Esophagus (tissue), 2 donors: Measurements from ENCODE around the gene TMEM39B. TPM values are rescaled to one million over a fixed set of nuclear protein-coding genes. Genes with fewer than 3 reads are reported as not detected.
"Not testable (repeated sequence)": the region's sequence is repeated elsewhere in the genome, so short reads cannot be mapped to it uniquely, and the experiment has no call there.

Experiments used
- H3K27ac ChIP-seq, 2 donors: one replicate each; pipeline ENCODE4 v1.5.1; 2013; ENCODE audit warnings: low read depth in 2 of 2, mild to moderate bottlenecking in 2 of 2, inconsistent platforms in 1 of 2, low read length in 1 of 2, moderate library complexity in 1 of 2
- H3K27me3 ChIP-seq, 2 donors: one replicate each; pipeline ENCODE4 v1.6.1; 2013; ENCODE audit warnings: low read length in 2 of 2, control low read depth in 1 of 2, mild to moderate bottlenecking in 1 of 2; ENCODE audit not compliant: insufficient read depth in 2 of 2, control insufficient read depth in 1 of 2
- H3K36me3 ChIP-seq, 2 donors: one replicate each; pipeline ENCODE4 v1.6.1; 2013; ENCODE audit warnings: low read length in 1 of 2; ENCODE audit not compliant: control insufficient read depth in 2 of 2, insufficient read depth in 2 of 2
- H3K4me1 ChIP-seq, 2 donors: one replicate each; pipeline ENCODE4 v1.6.1; 2013; ENCODE audit warnings: low read length in 1 of 2; ENCODE audit not compliant: control insufficient read depth in 2 of 2, insufficient read depth in 2 of 2
- H3K4me3 ChIP-seq, 2 donors: one replicate each; pipeline ENCODE4 v1.5.1; 2013; ENCODE audit warnings: low read length in 2 of 2, mild to moderate bottlenecking in 2 of 2, low read depth in 1 of 2, moderate library complexity in 1 of 2
- H3K9me3 ChIP-seq, 2 donors: one replicate each; pipeline ENCODE4 v1.6.1; 2013; ENCODE audit warnings: mild to moderate bottlenecking in 2 of 2, low read depth in 1 of 2, low read length in 1 of 2, moderate library complexity in 1 of 2; ENCODE audit not compliant: control insufficient read depth in 2 of 2, insufficient read depth in 1 of 2
- WGBS, 2 donors: extraction: QIAGEN DNeasy Blood & Tissue Kit; methylation state at CpG; one replicate each; pipeline ENCODE4 v1.1.7; 2013; 5-methylcytosine and 5-hydroxymethylcytosine counted together
- polyA plus RNA-seq, 2 donors: library from polyadenylated mRNA; stranded (reverse); fragments of 200-250 nt; gene quantifications; one replicate each; pipeline ENCODE4 v1.2.3, GENCODE V29; 2013
- donor health status: healthy with polysubstance abuse.
- donor health status: Bipolar disorder and iron deficiency.

TMEM39B gene
- polyA plus RNA-seq, 2 donors = 6.8 to 9.5 TPM

- H3K4me3 ChIP-seq, H3K9me3 ChIP-seq, H3K36me3 ChIP-seq, H3K27me3 ChIP-seq, H3K4me1 ChIP-seq: not testable (repeated sequence)
- peak overlapping the region in 1 of 2 donors; percentile 3 for H3K27ac ChIP-seq
- 97% methylated on average over 2 of the region's 2 CpGs for WGBS, 2 donors
These were observed 13.6 kb downstream of the TMEM39B start for GRCh38 chr1:32086381-32086780.

DNA sequence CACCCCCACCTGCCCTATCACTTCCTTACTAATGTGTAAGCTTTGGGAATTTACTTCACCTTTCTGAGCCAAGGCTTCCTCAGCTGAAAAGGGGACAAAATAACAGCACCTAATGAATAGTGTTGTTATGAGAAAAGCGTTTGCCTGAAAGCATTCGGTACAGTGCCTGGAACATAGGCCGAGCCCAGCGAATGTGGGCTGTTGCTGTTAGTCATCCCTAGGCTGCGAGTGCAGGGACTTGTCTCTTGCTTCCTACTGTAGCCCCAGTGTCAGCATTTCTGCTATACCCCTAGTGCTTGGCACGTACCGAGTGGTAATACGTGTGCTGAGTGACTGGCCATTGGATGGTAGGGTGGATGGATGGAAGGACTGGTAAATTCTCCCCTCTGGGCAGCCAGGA, 18.4 kb downstream of the TMEM39B start:
- no peaks in the 10 kb centered on the region for H3K9me3 ChIP-seq
- WGBS, 2 donors = 95 to 96% methylated on average over 8 of the region's 8 CpGs
- peaks cover 5 to 25% of the 10 kb centered on the region in 2 donors for H3K36me3 ChIP-seq
- H3K27ac ChIP-seq = no peak overlapping the region
- H3K4me3 ChIP-seq = no peak overlapping the region
- H3K4me1 ChIP-seq = peaks cover 0 to 2% of the 10 kb centered on the region in 2 donors
- no peaks in the 10 kb centered on the region for H3K27me3 ChIP-seq

DNA sequence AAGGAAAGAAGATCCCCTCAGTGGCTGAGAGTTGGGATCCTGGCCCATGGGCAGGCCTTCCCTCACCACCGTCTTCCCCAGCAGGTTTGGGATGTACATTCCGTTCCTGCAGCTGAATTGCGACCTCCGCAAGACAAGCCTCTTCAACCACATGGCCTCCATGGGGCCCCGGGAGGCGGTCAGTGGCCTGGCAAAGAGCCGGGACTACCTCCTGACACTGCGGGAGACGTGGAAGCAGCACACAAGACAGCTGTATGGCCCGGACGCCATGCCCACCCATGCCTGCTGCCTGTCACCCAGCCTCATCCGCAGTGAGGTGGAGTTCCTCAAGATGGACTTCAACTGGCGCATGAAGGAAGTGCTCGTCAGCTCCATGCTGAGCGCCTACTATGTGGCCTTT, 18.9 kb downstream of the TMEM39B start:
- Histone ChIP-seq H3K27me3 (no peaks in the 10 kb centered on the region), H3K9me3 (no peaks in the 10 kb centered on the region), H3K36me3 (peaks cover 5 to 26% of the 10 kb centered on the region in 2 donors), H3K4me3 (no peak overlapping the region), H3K4me1 (peaks cover 0 to 2% of the 10 kb centered on the region in 2 donors), H3K27ac (no peak overlapping the region)
- WGBS, 2 donors = 92 to 94% methylated on average over 15 of the region's 15 CpGs

- Histone ChIP-seq H3K4me3 (no peak overlapping the region), H3K27ac (peak overlapping the region in 1 of 2 donors; percentile 51), H3K9me3 (no peaks in the 10 kb centered on the region), H3K27me3 (no peaks in the 10 kb centered on the region), H3K36me3 (peaks cover 5 to 33% of the 10 kb centered on the region in 2 donors), H3K4me1 (peaks cover 0 to 2% of the 10 kb centered on the region in 2 donors)
- WGBS, 2 donors = 81 to 82% methylated on average over 11 of the region's 11 CpGs
These were observed 22.2 kb downstream of the TMEM39B start for GRCh38 chr1:32094746-32095521.

DNA sequence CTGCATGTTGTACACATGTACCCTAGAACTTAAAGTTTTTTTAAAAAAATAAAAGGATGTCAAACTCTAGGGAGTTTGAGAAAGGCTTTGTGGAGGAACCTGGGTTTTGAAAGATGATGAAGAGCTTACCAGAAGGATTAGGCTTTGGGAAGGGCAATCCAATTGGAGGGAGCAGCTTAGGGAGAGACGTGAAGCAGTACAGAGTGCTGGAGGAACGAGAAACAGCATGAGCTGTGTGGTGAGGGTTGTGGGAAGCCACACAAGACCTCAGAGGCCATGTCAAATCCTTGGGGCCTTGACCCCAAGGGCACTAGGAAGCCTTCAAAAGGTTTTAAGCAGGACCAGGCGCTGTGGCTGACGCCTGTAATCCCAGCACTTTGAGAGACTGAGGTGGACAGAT, 26.7 kb downstream of the TMEM39B start:
- Histone ChIP-seq H3K36me3 (peaks cover 5 to 29% of the 10 kb centered on the region in 2 donors), H3K9me3 (no peaks in the 10 kb centered on the region), H3K27ac (no peak overlapping the region), H3K4me3 (no peak overlapping the region), H3K27me3 (no peaks in the 10 kb centered on the region), H3K4me1 (peaks cover 0 to 2% of the 10 kb centered on the region in 2 donors)
- WGBS, 2 donors = 85 to 89% methylated on average over 4 of the region's 4 CpGs

- H3K4me3 ChIP-seq = no peak overlapping the region
- no peaks in the 10 kb centered on the region for H3K4me1 ChIP-seq
- H3K36me3 ChIP-seq = peaks cover 0 to 23% of the 10 kb centered on the region in 2 donors
- WGBS, 2 donors = 87 to 89% methylated on average over 10 of the region's 10 CpGs
- H3K27ac ChIP-seq = no peak overlapping the region
- H3K27me3 ChIP-seq = no peaks in the 10 kb centered on the region
- H3K9me3 ChIP-seq = no peaks in the 10 kb centered on the region
These were observed 27.6 kb downstream of the TMEM39B start for GRCh38 chr1:32100359-32100758.

- 92 to 94% methylated on average over 9 of the region's 9 CpGs for WGBS, 2 donors
- Histone ChIP-seq H3K36me3 (peaks cover 0 to 17% of the 10 kb centered on the region in 2 donors), H3K4me1 (no peaks in the 10 kb centered on the region), H3K27ac (no peak overlapping the region), H3K4me3 (no peak overlapping the region), H3K27me3 (no peaks in the 10 kb centered on the region), H3K9me3 (no peaks in the 10 kb centered on the region)
These were observed 28.3 kb downstream of the TMEM39B start for GRCh38 chr1:32100807-32101708.

GRCh38 chr1:32104127-32104526, 31.4 kb downstream of the TMEM39B start:
- Histone ChIP-seq H3K27ac (peak overlapping the region in 1 of 2 donors; percentile 35), H3K27me3 (no peaks in the 10 kb centered on the region), H3K4me3 (no peak overlapping the region), H3K9me3 (no peaks in the 10 kb centered on the region), H3K36me3 (peaks cover 0 to 11% of the 10 kb centered on the region in 2 donors), H3K4me1 (no peaks in the 10 kb centered on the region)
- 67 to 71% methylated on average over 4 of the region's 4 CpGs for WGBS, 2 donors

DNA sequence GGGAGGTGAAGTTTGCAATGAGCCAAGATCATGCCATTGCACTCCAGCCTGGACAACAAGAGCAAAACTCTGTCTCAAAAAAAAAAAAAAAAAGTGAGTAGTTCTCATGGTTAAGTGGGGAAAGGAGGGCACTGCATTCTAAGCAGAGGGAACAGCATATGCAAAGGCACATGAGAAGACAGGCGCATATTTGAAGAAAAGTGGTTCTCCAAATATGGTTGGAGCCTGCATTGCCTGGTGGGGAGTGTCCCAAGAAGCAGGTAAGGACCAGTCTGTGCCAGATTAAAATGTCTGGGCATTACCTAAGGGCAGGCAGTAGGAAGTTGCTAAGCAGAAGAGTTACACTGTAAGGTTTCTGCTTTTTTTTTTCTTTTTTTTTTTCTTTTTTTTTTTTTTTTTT, 32.6 kb downstream of the TMEM39B start:
- WGBS, 2 donors = 57 to 86% methylated on average over 1 of the region's 1 CpG
- Histone ChIP-seq H3K27me3 (no peaks in the 10 kb centered on the region), H3K9me3 (no peaks in the 10 kb centered on the region), H3K4me3 (no peak overlapping the region), H3K4me1 (no peaks in the 10 kb centered on the region), H3K36me3 (peaks cover 0 to 6% of the 10 kb centered on the region in 2 donors), H3K27ac (no peak overlapping the region)
